DMS53 treated with DMSO at 0.1 percent for 48 hours (cell line): ENCODE measurements around the gene ERI3.

Experiments used
- DNase-seq: peaks from one replicate; lab custom pipeline; 2025; ENCODE audit not compliant: unreplicated experiment; lab: John Stamatoyannopoulos, UW

The ERI3 gene

GRCh38 chr1:44239961-44240371 is 115.1 kb downstream of the ERI3 start:
- DNase-seq: no peak

GRCh38 chr1:44239331-44239960 is 115.6 kb downstream of the ERI3 start:
- DNase-seq: no peak

GRCh38 chr1:44238660-44239059 is 116.4 kb downstream of the ERI3 start:
- no peak for DNase-seq

- DNase-seq: no peak
Observed at GRCh38 chr1:44237721-44238457, 117.2 kb downstream of the ERI3 start.

- no peak for DNase-seq
Observed at GRCh38 chr1:44236490-44237272, 118.4 kb downstream of the ERI3 start.

- DNase-seq: no peak
Observed at GRCh38 chr1:44235808-44236207, 119.2 kb downstream of the ERI3 start.

GRCh38 chr1:44233593-44233992 is 121.5 kb downstream of the ERI3 start:
- no peak for DNase-seq

GRCh38 chr1:44230796-44231195 is 124.3 kb downstream of the ERI3 start:
- no peak for DNase-seq

- no peak for DNase-seq
Observed at GRCh38 chr1:44229435-44230167, 125.5 kb downstream of the ERI3 start.

- DNase-seq: no peak
Observed at GRCh38 chr1:44228218-44228617, 126.8 kb downstream of the ERI3 start.

GRCh38 chr1:44227211-44227610 is 127.8 kb downstream of the ERI3 start:
- DNase-seq: no peak

GRCh38 chr1:44225761-44226160 is 129.3 kb downstream of the ERI3 start:
- DNase-seq: no peak

GRCh38 chr1:44223187-44223610 is 131.9 kb downstream of the ERI3 start:
- DNase-seq: no peak

- no peak for DNase-seq
Observed at GRCh38 chr1:44222397-44223186, 132.5 kb downstream of the ERI3 start.

GRCh38 chr1:44221769-44222168 is 133.3 kb downstream of the ERI3 start:
- DNase-seq: no peak

GRCh38 chr1:44220755-44221154 is 134.3 kb downstream of the ERI3 start:
- DNase-seq: no peak

GRCh38 chr1:44220001-44220751 is 134.9 kb downstream of the ERI3 start:
- DNase-seq: no peak

- DNase-seq: no peak
Observed at GRCh38 chr1:44219301-44219626, 135.8 kb downstream of the ERI3 start.

GRCh38 chr1:44218503-44219300 is 136.4 kb downstream of the ERI3 start:
- no peak for DNase-seq
